Omental fat pad (tissue), 4 donors: ENCODE data around the gene ASCC3. TPM values are rescaled to one million over a fixed set of nuclear protein-coding genes. Genes with fewer than 3 reads are reported as not detected.
"Not testable (repeated sequence)": the region's sequence is repeated elsewhere in the genome, so short reads cannot be mapped to it uniquely, and the experiment has no call there.

Experiments used
- ATAC-seq: fragments of 150-250 bp; one replicate; pipeline ENCODE4 v1.9.1; 2016; ENCODE audit warnings: mild to moderate bottlenecking, moderate library complexity; ENCODE audit not compliant: low FRiP score
- DNase-seq: peaks from one replicate; pipeline ENCODE4 v3.0.0-alpha.2; 2019; ENCODE audit warnings: low spot score
- CTCF ChIP-seq, 3 donors: fragments of 450-650 bp; IDR thresholded peaks; one replicate each; pipeline ENCODE4 v1.5.1; 2016 to 2017; ENCODE audit warnings: antibody characterized with exemption in 3 of 3, mild to moderate bottlenecking in 3 of 3, moderate library complexity in 2 of 3
- total RNA-seq, 4 donors: library from RNA; depleted of rRNA; stranded (reverse); fragments of >200 nt; gene quantifications; one replicate each; pipeline ENCODE4 v1.1.0, GENCODE V29; 2016

ASCC3 gene
- total RNA-seq, 4 donors from 2014 or later: 20.1 to 44.8 (median 25.9) TPM

GRCh38 chr6:100657678-100658330 lies 223.3 kb downstream of the ASCC3 start:
- no peak for DNase-seq
- no peak for ATAC-seq
- no peak for TF ChIP-seq CTCF (IDR thresholded peaks at IDR 0.05)

GRCh38 chr6:100641147-100641546 lies 240.0 kb downstream of the ASCC3 start:
- ATAC-seq: not testable (repeated sequence)

GRCh38 chr6:100633096-100633777 lies 247.9 kb downstream of the ASCC3 start:
- no peak for TF ChIP-seq CTCF (IDR thresholded peaks at IDR 0.05)
- DNase-seq: no peak
- no peak for ATAC-seq

More at GRCh38 chr6:100641147-100641546, 240.0 kb downstream of the ASCC3 start:
- DNase-seq: not testable (repeated sequence)

- no peak for DNase-seq
- ATAC-seq: no peak
- no peak for TF ChIP-seq CTCF (IDR thresholded peaks at IDR 0.05)
These were observed 250.6 kb downstream of the ASCC3 start for GRCh38 chr6:100630536-100630935.

GRCh38 chr6:100627911-100628758 lies 253.0 kb downstream of the ASCC3 start:
- ATAC-seq (no peak), DNase-seq (no peak)
- no peak for TF ChIP-seq CTCF (IDR thresholded peaks at IDR 0.05)

GRCh38 chr6:100626721-100627120 lies 254.4 kb downstream of the ASCC3 start:
- DNase-seq (no peak), ATAC-seq (no peak)
- no peak for TF ChIP-seq CTCF (IDR thresholded peaks at IDR 0.05)
